A549 (cell line): Measurements from ENCODE around the gene B4GALT3. TPM values are rescaled to one million over a fixed set of nuclear protein-coding genes. Genes with fewer than 3 reads are reported as not detected.

ENCODE experiments used
- ATAC-seq, 2 experiments: fragments of 200-7000 bp in 1 of 2; fragments of >200 bp in 1 of 2; cut with Nextera tagmentation in 1 of 2; cut with Tn5 transposase in 1 of 2; 3 replicates each; pipeline versions ENCODE4 v1.8.0 to v1.9.1; 2018 to 2020; ENCODE audit warnings: mild to moderate bottlenecking in 1 of 2, moderate library complexity in 1 of 2
- CTCF ChIA-PET: fragments of 300-600 bp; sonication (Branson Sonifier 250); formaldehyde crosslinking; extraction: SDS; loops from one replicate; lab custom pipeline; 2021; ENCODE audit warnings: antibody characterized with exemption, inconsistent platforms; lab: Yijun Ruan, JAX
- POLR2A ChIA-PET: fragments of 350-600 bp; formaldehyde crosslinking; extraction: SDS; loops from one replicate; lab custom pipeline; 2021; ENCODE audit warnings: antibody characterized with exemption, inconsistent platforms; lab: Yijun Ruan, JAX
- DNase-seq, 2 experiments: peaks; one replicate each; pipeline versions ENCODE4 v3.0.0 to v3.0.0-alpha.2; 2011 to 2016; ENCODE audit warnings: low read depth in 1 of 2, low spot score in 1 of 2
- FAIRE-seq: peaks from 2 replicates; lab custom pipeline; 2011; peaks lifted over from hg19 to GRCh38; lab: Jason Lieb, UNC
- H3K27ac ChIP-seq, 2 experiments: fragments of >200 bp; sonication (Bioruptor Twin); formaldehyde crosslinking; 3 replicates each; pipeline ENCODE4 v1.5.1; 2016 to 2017
- H3K4me1 ChIP-seq: fragments of >200 bp; sonication (Bioruptor Twin); formaldehyde crosslinking; 3 replicates; pipeline ENCODE4 v1.6.1; 2016
- H3K4me2 ChIP-seq: fragments of >200 bp; sonication (Bioruptor Twin); formaldehyde crosslinking; 3 replicates; pipeline ENCODE4 v1.6.1; 2016
- H3K4me3 ChIP-seq: fragments of >200 bp; sonication (Bioruptor Twin); formaldehyde crosslinking; 3 replicates; pipeline ENCODE4 v1.5.1; 2016
- H3K9me3 ChIP-seq: fragments of >200 bp; sonication (Bioruptor Twin); formaldehyde crosslinking; 3 replicates; pipeline ENCODE4 v1.6.1; 2016
- BCL3 ChIP-seq: fragments of >200 bp; sonication (Bioruptor Twin); formaldehyde crosslinking; IDR thresholded peaks from 3 replicates; pipeline ENCODE4 v1.6.1; 2016
- CEBPB ChIP-seq, 2 experiments: fragments of >200 bp in 1 of 2; sonication (Bioruptor Twin) in 1 of 2; formaldehyde crosslinking in 1 of 2; IDR thresholded peaks; 2 replicates each; pipeline ENCODE4 v1.6.1; 2012 to 2016
- CHD4 ChIP-seq: fragments of 200-600 bp; sonication (generic); IDR thresholded peaks from 2 replicates; pipeline ENCODE4 v1.6.1; 2016; ENCODE audit warnings: antibody characterized with exemption, mild to moderate bottlenecking, borderline replicate concordance
- E2F6 ChIP-seq: IDR thresholded peaks from 2 replicates; pipeline ENCODE4 v1.6.1; 2012; ENCODE audit warnings: low read depth, borderline replicate concordance
- ELK1 ChIP-seq: fragments of 150-350 bp; IDR thresholded peaks from 2 replicates; pipeline ENCODE4 v1.6.1; 2014; ENCODE audit warnings: low read depth, mild to moderate bottlenecking, low read length
- ESRRA ChIP-seq: fragments of 150-350 bp; IDR thresholded peaks from 2 replicates; pipeline ENCODE4 v1.6.1; 2014; ENCODE audit warnings: mild to moderate bottlenecking, low read length, borderline replicate concordance
- HDAC2 ChIP-seq: fragments of 200-600 bp; sonication (generic); IDR thresholded peaks from 2 replicates; pipeline ENCODE4 v1.6.1; 2016
- HES2 ChIP-seq: fragments of >200 bp; sonication (Bioruptor Twin); formaldehyde crosslinking; IDR thresholded peaks from 2 replicates; pipeline ENCODE4 v1.6.1; 2016
- KDM5A ChIP-seq: fragments of 200-600 bp; sonication (generic); IDR thresholded peaks from 2 replicates; pipeline ENCODE4 v1.6.1; 2016; ENCODE audit warnings: antibody characterized with exemption, mild to moderate bottlenecking
- MAFK ChIP-seq: fragments of 450-650 bp; IDR thresholded peaks from 2 replicates; pipeline ENCODE4 v1.6.1; 2014; ENCODE audit not compliant: partially characterized antibody
- MAX ChIP-seq: IDR thresholded peaks from 2 replicates; pipeline ENCODE4 v1.6.1; 2012
- MAZ ChIP-seq: fragments of 150-350 bp; IDR thresholded peaks from 2 replicates; pipeline ENCODE4 v1.6.1; 2014; ENCODE audit warnings: antibody characterized with exemption, low read depth, low read length, borderline replicate concordance
- MYC ChIP-seq: IDR thresholded peaks from 2 replicates; pipeline ENCODE4 v1.6.1; 2012; ENCODE audit warnings: mild to moderate bottlenecking, inconsistent platforms, low read length, improper control_type of control experiment, borderline replicate concordance
- NPAS2 ChIP-seq: fragments of 250-450 bp; sonication (Bioruptor Pico); IDR thresholded peaks from 2 replicates; pipeline ENCODE4 v1.8.0; 2022; ENCODE audit warnings: mild to moderate bottlenecking, moderate library complexity, borderline replicate concordance
- PBX3 ChIP-seq: IDR thresholded peaks from 2 replicates; pipeline ENCODE4 v1.6.1; 2012
- PHF8 ChIP-seq: fragments of 200-600 bp; sonication (generic); IDR thresholded peaks from 2 replicates; pipeline ENCODE4 v1.6.1; 2016; ENCODE audit warnings: low read depth, mild to moderate bottlenecking, antibody characterized with exemption, moderate library complexity, borderline replicate concordance
- POLR2AphosphoS2 ChIP-seq: conservative IDR thresholded peaks from 2 replicates; pipeline ENCODE4 v1.6.1; 2012; ENCODE audit warnings: low read length, improper control_type of control experiment, inconsistent platforms
- REST ChIP-seq: fragments of 200-600 bp; sonication (generic); IDR thresholded peaks from 2 replicates; pipeline ENCODE4 v1.6.1; 2016; ENCODE audit warnings: antibody characterized with exemption, mild to moderate bottlenecking, moderate library complexity
- RFX5 ChIP-seq: fragments of 450-650 bp; IDR thresholded peaks from 2 replicates; pipeline ENCODE4 v1.7.1; 2014; ENCODE audit warnings: antibody characterized with exemption, mild to moderate bottlenecking, moderate library complexity
- RNF2 ChIP-seq: fragments of 200-600 bp; sonication (generic); IDR thresholded peaks from 2 replicates; pipeline ENCODE4 v1.6.1; 2016; ENCODE audit warnings: low read depth, mild to moderate bottlenecking, antibody characterized with exemption, moderate library complexity, borderline replicate concordance
- SMC3 ChIP-seq: fragments of >200 bp; sonication (Bioruptor Twin); formaldehyde crosslinking; IDR thresholded peaks from 3 replicates; pipeline ENCODE4 v1.6.1; 2018; ENCODE audit warnings: inconsistent platforms
- SREBF2 ChIP-seq: fragments of 450-650 bp; IDR thresholded peaks from 2 replicates; pipeline ENCODE4 v1.6.1; 2014; ENCODE audit warnings: mild to moderate bottlenecking, moderate library complexity
- TFCP2L1 ChIP-seq: fragments of 250-450 bp; sonication (Bioruptor Pico); IDR thresholded peaks from 2 replicates; pipeline ENCODE4 v1.5.0; 2021; ENCODE audit warnings: mild to moderate bottlenecking
- TP53 ChIP-seq: fragments of 250-450 bp; sonication (Bioruptor Pico); IDR thresholded peaks from 2 replicates; pipeline ENCODE4 v1.5.0; 2021; ENCODE audit warnings: mild to moderate bottlenecking, moderate library complexity
- USF2 ChIP-seq: fragments of 450-650 bp; IDR thresholded peaks from 2 replicates; pipeline ENCODE4 v1.6.1; 2014; ENCODE audit warnings: antibody characterized with exemption
- ZC3H11A ChIP-seq: fragments of 450-650 bp; IDR thresholded peaks from 2 replicates; pipeline ENCODE4 v1.6.1; 2014; ENCODE audit warnings: antibody characterized with exemption, mild to moderate bottlenecking
- ZNF302 ChIP-seq: fragments of 250-450 bp; sonication (Bioruptor Pico); IDR thresholded peaks from 2 replicates; pipeline ENCODE4 v1.9.0; 2021; ENCODE audit warnings: inconsistent platforms, mild to moderate bottlenecking, moderate library complexity
- ZSCAN20 ChIP-seq: fragments of 250-450 bp; sonication (Bioruptor Pico); IDR thresholded peaks from 2 replicates; pipeline ENCODE4 v1.8.0; 2022; ENCODE audit warnings: mild to moderate bottlenecking, moderate library complexity
- WGBS: methylation state at CpG from one replicate; pipeline ENCODE4 v1.1.6; 2017; ENCODE audit errors: missing lambda C conversion rate; 5-methylcytosine and 5-hydroxymethylcytosine counted together
- polyA plus RNA-seq, 4 experiments: library from polyadenylated mRNA; depleted of rRNA in 3 of 4; stranded (reverse); fragments of >200 nt; fragmentation: RNase III in 1 of 4; extraction: RNeasy Plus Mini Kit Qiagen cat#74134 plus additional on column Dnase treatment in 1 of 4; gene quantifications; 2 replicates in 3 of 4; 3 replicates in 1 of 4; pipeline ENCODE4 v1.2.3, GENCODE V29; 2011 to 2017

Gene B4GALT3
- polyA plus RNA-seq, 2 of the 4 experiments (the other 2 are of a cell fraction), result 25.3 to 25.5 TPM

GRCh38 chr1:161162806-161163205 is 14.5 kb downstream of the B4GALT3 start:
- no peak for ATAC-seq
- no peak for TF ChIP-seq BCL3
- no peak for TF ChIP-seq TFCP2L1 (CRISPR knock-in tag)
- TF ChIP-seq CEBPB (IDR thresholded peaks at IDR 0.05), result no peak
- no peak for TF ChIP-seq NPAS2 (CRISPR knock-in tag)
- no peak for TF ChIP-seq KDM5A
- no peak for TF ChIP-seq MAX
- TF ChIP-seq ZC3H11A, result no peak
- no peak for TF ChIP-seq MAZ
- no peak for TF ChIP-seq RFX5
- ChIA-PET POLR2A (no interaction called here), CTCF (no interaction called here)
- Histone ChIP-seq H3K4me2 (no peak overlapping the region), H3K4me3 (no peak overlapping the region), H3K4me1 (peaks cover 26% of the 10 kb centered on the region), H3K9me3 (no peaks in the 10 kb centered on the region), H3K27ac (no peak overlapping the region)
- 97% methylated on average over 10 of the region's 10 CpGs for WGBS
- no peak for FAIRE-seq
- DNase-seq, result no peak

- H3K9me3 ChIP-seq, result no peaks in the 10 kb centered on the region
- TF ChIP-seq HES2 (no peak), USF2 (no peak), ELK1 (no peak), ZNF302 (CRISPR knock-in tag) (no peak), MAFK (no peak), ZSCAN20 (no peak), PBX3 (no peak), CHD4 (no peak), ESRRA (no peak), TP53 (CRISPR knock-in tag) (no peak), PHF8 (no peak), RFX5 (no peak), POLR2AphosphoS2 (no peak), E2F6 (no peak), REST (no peak), HDAC2 (no peak), MYC (no peak), SMC3 (no peak), SREBF2 (no peak), RNF2 (no peak)
- H3K4me1 ChIP-seq, result peaks cover 19% of the 10 kb centered on the region
- ChIA-PET POLR2A (no interaction called here), CTCF (interaction anchor here (0.7 to 0.9 kb wide), 2 partner anchors 16 to 21 kb away, joined by 3 read pairs; no protein-coding TSS in a partner anchor)
- 78% methylated on average over 7 of the region's 7 CpGs for WGBS
- DNase-seq, result no peak
- FAIRE-seq, result no peak
- no peak overlapping the region for H3K4me2 ChIP-seq
- no peak overlapping the region for H3K27ac ChIP-seq
- no peak for ATAC-seq
- H3K4me3 ChIP-seq, result no peak overlapping the region
Measured at GRCh38 chr1:161162052-161162451, 15.3 kb downstream of the B4GALT3 start.
